ENCODE results near the gene NPHS1.
"Not testable (repeated sequence)": the region's sequence is repeated elsewhere in the genome, so short reads cannot be mapped to it uniquely, and the experiment has no call there.

NPHS1 gene

DNA sequence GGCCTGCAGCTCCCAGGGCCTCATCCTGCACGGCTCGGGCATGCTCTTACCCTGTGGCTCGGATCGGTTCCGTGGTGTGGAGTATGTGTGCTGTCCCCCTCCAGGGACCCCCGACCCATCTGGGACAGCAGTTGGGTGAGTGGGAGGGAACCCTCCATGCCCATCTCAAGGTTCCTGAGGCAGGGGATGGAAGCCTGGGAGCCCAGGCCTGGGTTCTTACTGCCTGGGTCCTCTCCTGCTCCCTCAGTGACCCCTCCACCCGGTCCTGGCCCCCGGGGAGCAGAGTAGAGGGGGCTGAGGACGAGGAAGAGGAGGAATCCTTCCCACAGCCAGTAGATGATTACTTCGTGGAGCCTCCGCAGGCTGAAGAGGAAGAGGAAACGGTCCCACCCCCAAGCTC lies 19.3 kb upstream of the NPHS1 start:
- H3K27me3 ChIP-seq (ENCODE audit: insufficient read depth, low read length, poor library complexity, severe bottlenecking) = no peaks in the 10 kb centered on the region
- no peak overlapping the region for H3K9ac ChIP-seq (ENCODE audit: low read depth, low read length, poor library complexity, severe bottlenecking)
- no peaks in the 10 kb centered on the region for H4K20me1 ChIP-seq (ENCODE audit: insufficient read depth, low read length, poor library complexity, severe bottlenecking)
- H3K36me3 ChIP-seq (ENCODE audit: insufficient read depth, low read length) = no peaks in the 10 kb centered on the region
- no peaks in the 10 kb centered on the region for H3K79me2 ChIP-seq (ENCODE audit: insufficient read depth, low read length)
- no peaks in the 10 kb centered on the region for H3K9me3 ChIP-seq (ENCODE audit: insufficient read depth, low read depth, low read length)
- H3K4me3 ChIP-seq (ENCODE audit: low read length, poor library complexity, severe bottlenecking) = no peak overlapping the region
- TF ChIP-seq EZH2phosphoT487 (IDR thresholded peaks at IDR 0.05; ENCODE audit: borderline replicate concordance) = no peak
- TF ChIP-seq, protein P1, sequence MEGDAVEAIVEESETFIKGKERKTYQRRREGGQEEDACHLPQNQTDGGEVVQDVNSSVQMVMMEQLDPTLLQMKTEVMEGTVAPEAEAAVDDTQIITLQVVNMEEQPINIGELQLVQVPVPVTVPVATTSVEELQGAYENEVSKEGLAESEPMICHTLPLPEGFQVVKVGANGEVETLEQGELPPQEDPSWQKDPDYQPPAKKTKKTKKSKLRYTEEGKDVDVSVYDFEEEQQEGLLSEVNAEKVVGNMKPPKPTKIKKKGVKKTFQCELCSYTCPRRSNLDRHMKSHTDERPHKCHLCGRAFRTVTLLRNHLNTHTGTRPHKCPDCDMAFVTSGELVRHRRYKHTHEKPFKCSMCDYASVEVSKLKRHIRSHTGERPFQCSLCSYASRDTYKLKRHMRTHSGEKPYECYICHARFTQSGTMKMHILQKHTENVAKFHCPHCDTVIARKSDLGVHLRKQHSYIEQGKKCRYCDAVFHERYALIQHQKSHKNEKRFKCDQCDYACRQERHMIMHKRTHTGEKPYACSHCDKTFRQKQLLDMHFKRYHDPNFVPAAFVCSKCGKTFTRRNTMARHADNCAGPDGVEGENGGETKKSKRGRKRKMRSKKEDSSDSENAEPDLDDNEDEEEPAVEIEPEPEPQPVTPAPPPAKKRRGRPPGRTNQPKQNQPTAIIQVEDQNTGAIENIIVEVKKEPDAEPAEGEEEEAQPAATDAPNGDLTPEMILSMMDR (conservative IDR thresholded peaks at IDR 0.05; ENCODE audit: low read length) = no peak
- no peak overlapping the region for H3K4me2 ChIP-seq (ENCODE audit: low read depth, low read length, poor library complexity, severe bottlenecking)
- no peaks in the 10 kb centered on the region for H3F3A ChIP-seq (ENCODE audit: low read depth)
- no peaks in the 10 kb centered on the region for H3K4me1 ChIP-seq (ENCODE audit: insufficient read depth, low read length, poor library complexity, severe bottlenecking)
- no peak overlapping the region for H2AFZ ChIP-seq (ENCODE audit: low read length)
- no peaks in the 10 kb centered on the region for H3K9me2 ChIP-seq (replicated peaks; ENCODE audit: low read depth, low read length)

DNA sequence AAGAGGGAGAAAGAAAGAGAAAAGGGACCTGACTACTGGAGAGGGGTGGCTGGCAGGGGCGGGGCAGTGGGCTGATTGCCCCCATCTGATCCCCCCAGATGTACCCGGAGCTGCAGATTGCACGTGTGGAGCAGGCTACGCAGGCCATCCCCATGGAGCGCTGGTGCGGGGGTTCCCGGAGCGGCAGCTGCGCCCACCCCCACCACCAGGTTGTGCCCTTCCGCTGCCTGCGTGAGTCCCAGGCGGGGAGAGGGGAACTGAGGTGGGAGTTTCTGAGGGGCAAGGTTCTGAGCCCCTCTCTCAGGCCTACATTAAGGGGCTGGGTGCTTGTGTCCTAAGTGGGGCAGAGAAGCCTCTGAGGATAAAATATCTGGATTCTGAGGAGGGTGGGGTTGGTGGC lies 18.5 kb upstream of the NPHS1 start:
- H3K4me3 ChIP-seq (ENCODE audit: low read length, poor library complexity, severe bottlenecking) = no peak overlapping the region

DNA sequence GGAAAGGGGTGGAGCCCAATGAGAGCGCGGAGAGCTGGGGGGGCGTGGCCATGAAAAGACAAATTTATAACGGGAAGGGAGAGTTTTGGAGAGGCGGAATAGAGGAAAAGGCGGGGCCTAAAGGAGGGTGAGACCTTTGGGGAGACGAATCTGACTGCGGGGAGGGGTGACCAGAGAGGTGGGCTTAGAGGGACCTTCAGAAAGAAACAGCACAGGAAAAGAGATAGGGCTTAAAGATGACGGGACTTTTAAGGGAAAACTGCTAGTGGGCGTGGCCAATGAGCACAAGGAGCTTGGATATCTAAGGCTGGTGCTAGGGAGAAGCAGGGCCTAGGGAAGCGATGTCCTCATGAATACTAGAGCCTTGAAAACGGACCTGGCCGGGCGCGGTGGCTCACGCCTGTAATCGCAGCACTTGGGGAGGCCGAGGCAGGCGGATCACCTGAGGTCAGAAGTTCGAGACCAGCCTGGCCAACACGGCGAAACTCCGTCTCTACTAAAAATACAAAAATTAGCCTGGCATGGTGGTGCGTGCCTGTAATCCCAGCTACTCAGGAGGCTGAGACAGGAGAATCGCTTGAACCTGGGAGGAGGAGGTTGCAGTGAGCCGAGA lies 17.9 kb upstream of the NPHS1 start:
- H2AFZ ChIP-seq (ENCODE audit: low read length); H3K9ac ChIP-seq (ENCODE audit: low read depth, low read length, poor library complexity, severe bottlenecking); H3K27me3 ChIP-seq (ENCODE audit: insufficient read depth, low read length, poor library complexity, severe bottlenecking): not testable (repeated sequence)

More for the DNA sequence above, 18.5 kb upstream of the NPHS1 start:
- H3F3A ChIP-seq (ENCODE audit: low read depth) = no peaks in the 10 kb centered on the region
- no peaks in the 10 kb centered on the region for H3K27me3 ChIP-seq (ENCODE audit: insufficient read depth, low read length, poor library complexity, severe bottlenecking)
- no peaks in the 10 kb centered on the region for H3K4me1 ChIP-seq (ENCODE audit: insufficient read depth, low read length, poor library complexity, severe bottlenecking)
- no peak overlapping the region for H2AFZ ChIP-seq (ENCODE audit: low read length)
- no peaks in the 10 kb centered on the region for H3K9me2 ChIP-seq (replicated peaks; ENCODE audit: low read depth, low read length)
- no peaks in the 10 kb centered on the region for H3K79me2 ChIP-seq (ENCODE audit: insufficient read depth, low read length)
- H3K4me2 ChIP-seq (ENCODE audit: low read depth, low read length, poor library complexity, severe bottlenecking) = no peak overlapping the region
- H3K9me3 ChIP-seq (ENCODE audit: insufficient read depth, low read depth, low read length) = no peaks in the 10 kb centered on the region
- no peaks in the 10 kb centered on the region for H3K36me3 ChIP-seq (ENCODE audit: insufficient read depth, low read length)
- no peaks in the 10 kb centered on the region for H4K20me1 ChIP-seq (ENCODE audit: insufficient read depth, low read length, poor library complexity, severe bottlenecking)
- TF ChIP-seq, protein P1 (conservative IDR thresholded peaks at IDR 0.05; ENCODE audit: low read length) = no peak
- TF ChIP-seq EZH2phosphoT487 (IDR thresholded peaks at IDR 0.05; ENCODE audit: borderline replicate concordance) = no peak
- no peak overlapping the region for H3K9ac ChIP-seq (ENCODE audit: low read depth, low read length, poor library complexity, severe bottlenecking)

More for the DNA sequence above, 17.9 kb upstream of the NPHS1 start:
- H4K20me1 ChIP-seq (ENCODE audit: insufficient read depth, low read length, poor library complexity, severe bottlenecking); H3K9me2 ChIP-seq (replicated peaks; ENCODE audit: low read depth, low read length); H3K4me1 ChIP-seq (ENCODE audit: insufficient read depth, low read length, poor library complexity, severe bottlenecking); H3K4me2 ChIP-seq (ENCODE audit: low read depth, low read length, poor library complexity, severe bottlenecking); H3K79me2 ChIP-seq (ENCODE audit: insufficient read depth, low read length); H3K4me3 ChIP-seq (ENCODE audit: low read length, poor library complexity, severe bottlenecking); H3K36me3 ChIP-seq (ENCODE audit: insufficient read depth, low read length); H3K9me3 ChIP-seq (ENCODE audit: insufficient read depth, low read depth, low read length); H3F3A ChIP-seq (ENCODE audit: low read depth): not testable (repeated sequence)

All from Loucy (cell line).